Adrenal gland (tissue), 5 donors: ENCODE data around the gene UNC45A.

Experiments
- POLR2A ChIP-seq, 2 donors: fragments of 450-650 bp; IDR thresholded peaks; one replicate each; pipeline ENCODE4 v1.6.1; 2017; ENCODE audit warnings: antibody characterized with exemption in 2 of 2, mild to moderate bottlenecking in 2 of 2, moderate library complexity in 1 of 2
- TF ChIP-seq, protein P1 (sequence below), 6 experiments: fragments of 450-650 bp in 4 of 6; fragments of 200-600 bp in 2 of 6; sonication (generic) in 1 of 6; IDR thresholded peaks; 1 replicate in 5 of 6; 2 replicates in 1 of 6; pipeline versions ENCODE4 v1.5.1 to v1.8.0; 2016 to 2021; ENCODE audit warnings: antibody characterized with exemption in 6 of 6, mild to moderate bottlenecking in 2 of 6, moderate library complexity in 1 of 6
- donor health status: DM: no; HTN: no; CAD: no.

DNA sequence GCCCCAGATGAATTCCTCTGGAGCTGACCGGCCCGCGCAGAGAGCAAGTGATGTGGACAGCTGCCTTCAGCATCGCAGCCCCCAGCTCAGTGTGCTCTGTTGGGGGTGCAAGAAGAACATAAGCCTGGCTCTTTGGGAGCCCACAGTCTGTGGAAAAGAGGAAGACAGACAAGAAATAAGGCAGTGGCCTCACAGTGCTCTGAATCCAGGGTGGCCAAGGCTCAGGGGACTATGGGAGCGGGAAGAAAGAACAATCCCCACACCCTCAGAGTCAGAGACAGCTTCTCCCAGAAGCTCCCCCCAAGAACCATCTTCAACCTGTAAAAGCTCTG lies 2.5 kb upstream of the UNC45A start:
- TF ChIP-seq, protein P1, sequence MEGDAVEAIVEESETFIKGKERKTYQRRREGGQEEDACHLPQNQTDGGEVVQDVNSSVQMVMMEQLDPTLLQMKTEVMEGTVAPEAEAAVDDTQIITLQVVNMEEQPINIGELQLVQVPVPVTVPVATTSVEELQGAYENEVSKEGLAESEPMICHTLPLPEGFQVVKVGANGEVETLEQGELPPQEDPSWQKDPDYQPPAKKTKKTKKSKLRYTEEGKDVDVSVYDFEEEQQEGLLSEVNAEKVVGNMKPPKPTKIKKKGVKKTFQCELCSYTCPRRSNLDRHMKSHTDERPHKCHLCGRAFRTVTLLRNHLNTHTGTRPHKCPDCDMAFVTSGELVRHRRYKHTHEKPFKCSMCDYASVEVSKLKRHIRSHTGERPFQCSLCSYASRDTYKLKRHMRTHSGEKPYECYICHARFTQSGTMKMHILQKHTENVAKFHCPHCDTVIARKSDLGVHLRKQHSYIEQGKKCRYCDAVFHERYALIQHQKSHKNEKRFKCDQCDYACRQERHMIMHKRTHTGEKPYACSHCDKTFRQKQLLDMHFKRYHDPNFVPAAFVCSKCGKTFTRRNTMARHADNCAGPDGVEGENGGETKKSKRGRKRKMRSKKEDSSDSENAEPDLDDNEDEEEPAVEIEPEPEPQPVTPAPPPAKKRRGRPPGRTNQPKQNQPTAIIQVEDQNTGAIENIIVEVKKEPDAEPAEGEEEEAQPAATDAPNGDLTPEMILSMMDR (IDR thresholded peaks at IDR 0.05) = peak in 2 of 6 experiments; percentile 6 to 13
- no peak for TF ChIP-seq POLR2A (IDR thresholded peaks at IDR 0.05)
